CMK (cell line): ENCODE results near the gene KIF16B.
"Not testable (repeated sequence)": the region's sequence is repeated elsewhere in the genome, so short reads cannot be mapped to it uniquely, and the experiment has no call there.

ENCODE experiments used
- DNase-seq: peaks from one replicate; pipeline ENCODE4 v3.0.0-alpha.2; 2010; ENCODE audit warnings: low read depth

KIF16B gene

DNA sequence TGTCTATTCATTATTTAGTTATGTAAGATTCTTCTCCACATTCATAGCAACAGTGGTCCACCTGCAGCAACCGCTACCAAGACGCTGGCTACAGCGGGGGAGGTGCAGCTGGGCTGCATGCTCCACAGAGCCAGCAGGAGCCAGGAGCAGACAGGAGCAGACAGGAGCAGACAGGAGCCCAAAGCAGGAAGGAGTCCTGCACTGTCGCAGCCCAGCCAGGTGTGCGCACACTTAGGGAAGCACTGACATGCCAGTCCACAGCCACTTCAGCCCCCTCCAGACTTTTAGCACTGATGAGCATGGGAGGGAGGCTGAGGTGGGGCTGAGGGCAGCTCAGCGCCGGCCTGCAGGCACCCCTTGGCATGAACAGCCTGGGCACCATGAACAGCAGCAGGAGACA lies 19.6 kb downstream of the KIF16B start:
- DNase-seq = no peak

DNA sequence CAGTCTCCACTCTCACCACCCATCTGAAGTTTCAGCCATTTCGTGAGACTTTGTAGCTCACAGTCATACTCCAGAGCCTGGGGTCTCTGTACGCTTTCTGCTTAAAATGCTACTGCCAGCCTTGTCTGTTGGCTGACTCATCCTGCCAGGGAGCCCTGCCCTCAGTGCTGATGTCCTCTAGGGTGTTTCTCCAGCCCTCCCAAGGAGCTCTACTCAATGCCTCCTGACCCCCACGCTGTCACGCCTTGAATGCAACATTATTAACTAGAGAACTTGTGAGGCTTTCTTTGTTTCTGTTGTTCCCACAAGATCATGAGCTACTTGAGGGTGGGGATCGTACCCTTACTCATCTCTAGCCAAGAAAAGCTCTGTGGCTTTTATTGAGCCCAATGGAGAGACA lies 20.1 kb downstream of the KIF16B start:
- DNase-seq = no peak

DNA sequence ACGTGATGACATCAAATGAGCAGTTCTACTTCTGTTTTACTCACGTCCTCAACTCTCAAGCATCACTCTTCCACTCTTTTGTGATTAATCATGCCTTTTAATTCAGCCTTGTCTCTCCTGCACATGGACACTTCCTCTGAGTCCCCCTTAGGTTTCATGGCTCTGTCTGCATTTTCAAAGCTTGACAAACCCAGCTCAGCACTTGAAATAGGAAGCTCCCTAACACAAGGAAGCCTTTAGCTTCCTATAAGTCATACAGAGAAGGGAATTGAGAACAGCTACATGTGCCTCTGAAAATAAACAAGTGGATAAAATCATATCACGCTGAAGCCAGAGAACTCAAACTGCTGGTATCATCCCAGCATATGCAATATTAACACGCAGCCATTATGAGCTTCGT lies 21.2 kb downstream of the KIF16B start:
- no peak for DNase-seq

DNA sequence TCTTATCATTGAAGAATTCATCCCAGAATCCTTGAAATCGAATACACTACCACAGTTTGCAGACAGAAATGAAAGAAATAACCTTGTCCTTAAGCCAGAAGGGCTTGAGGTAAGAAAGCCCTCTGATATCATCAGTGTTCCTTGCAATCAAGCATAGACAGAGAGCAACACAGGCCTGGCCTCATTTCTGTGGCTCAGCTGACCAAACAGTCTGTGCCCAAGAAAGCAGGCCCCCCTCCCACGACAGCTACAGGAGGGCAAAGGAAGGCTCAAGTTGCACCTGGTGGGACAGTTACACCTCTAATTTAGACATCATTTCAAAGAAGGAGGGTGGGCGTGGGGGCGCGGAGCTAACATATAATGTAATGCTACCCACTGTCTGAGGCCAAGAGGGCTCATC lies 21.6 kb downstream of the KIF16B start:
- no peak for DNase-seq

DNA sequence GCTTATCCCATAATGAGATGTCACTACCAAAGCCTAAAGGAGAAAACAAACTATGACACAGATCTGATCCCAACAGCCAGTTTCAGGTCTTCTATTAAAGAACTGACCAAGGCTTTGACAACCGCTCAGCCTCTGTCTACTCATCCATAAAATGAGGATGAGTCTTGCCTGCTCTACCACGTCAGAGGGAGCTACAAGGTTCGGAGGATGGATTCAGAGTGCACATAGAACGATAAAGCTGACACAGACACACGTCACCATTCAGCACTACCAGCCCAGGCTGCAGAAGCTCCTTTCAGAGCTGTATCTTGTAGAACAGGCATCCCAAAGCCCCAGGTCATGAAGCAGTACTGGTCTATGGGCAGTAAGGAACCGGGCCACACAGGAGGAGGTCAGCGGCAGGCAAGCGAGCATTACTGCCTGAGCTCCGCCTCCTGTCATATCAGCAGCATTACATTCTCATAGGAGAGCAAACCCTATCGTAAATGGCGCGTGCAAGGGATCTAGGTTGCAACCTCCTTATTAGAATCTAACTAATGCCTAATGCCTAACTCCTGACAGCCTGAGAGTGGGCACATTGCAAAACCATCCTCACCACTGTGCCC lies 25.1 kb downstream of the KIF16B start:
- DNase-seq = no peak

DNA sequence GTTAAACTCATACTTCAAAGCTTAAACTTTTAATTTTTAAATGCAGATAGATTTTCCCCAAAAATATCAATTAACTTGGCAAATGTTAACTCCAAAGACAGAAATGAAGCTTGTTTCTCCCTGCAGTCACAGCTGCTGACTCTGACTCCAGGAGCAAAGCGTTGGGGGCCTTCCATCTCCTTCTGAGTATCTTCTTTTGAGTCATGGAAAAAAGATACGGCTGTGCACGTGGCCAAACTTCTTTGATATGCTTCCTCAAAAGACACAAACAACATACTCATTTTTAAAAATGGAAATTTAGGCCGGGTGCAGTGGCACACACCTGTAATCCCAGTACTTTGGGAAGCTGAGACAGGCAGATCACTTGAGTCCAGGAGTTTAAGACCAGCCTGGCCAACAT lies 28.3 kb downstream of the KIF16B start:
- DNase-seq = no peak

DNA sequence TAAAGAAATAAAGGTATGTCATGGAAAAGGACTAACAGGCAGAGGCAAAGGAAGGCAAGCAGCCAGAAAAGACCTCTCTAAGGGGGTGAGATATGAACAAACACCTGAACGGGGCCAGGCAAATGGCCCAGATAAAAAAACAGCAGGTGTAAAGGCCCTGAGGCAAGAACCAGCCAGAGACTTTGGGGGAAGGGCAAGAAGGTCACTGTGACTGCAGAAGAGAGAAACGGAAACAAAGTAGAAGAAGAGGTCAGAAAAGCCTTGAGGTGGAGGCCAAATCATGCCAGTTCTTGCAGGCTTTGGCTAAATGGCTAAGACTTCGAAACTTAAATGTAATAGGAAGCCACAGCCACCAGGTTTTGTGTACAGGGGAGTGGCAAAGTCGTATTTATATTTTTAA lies 30.8 kb downstream of the KIF16B start:
- no peak for DNase-seq

DNA sequence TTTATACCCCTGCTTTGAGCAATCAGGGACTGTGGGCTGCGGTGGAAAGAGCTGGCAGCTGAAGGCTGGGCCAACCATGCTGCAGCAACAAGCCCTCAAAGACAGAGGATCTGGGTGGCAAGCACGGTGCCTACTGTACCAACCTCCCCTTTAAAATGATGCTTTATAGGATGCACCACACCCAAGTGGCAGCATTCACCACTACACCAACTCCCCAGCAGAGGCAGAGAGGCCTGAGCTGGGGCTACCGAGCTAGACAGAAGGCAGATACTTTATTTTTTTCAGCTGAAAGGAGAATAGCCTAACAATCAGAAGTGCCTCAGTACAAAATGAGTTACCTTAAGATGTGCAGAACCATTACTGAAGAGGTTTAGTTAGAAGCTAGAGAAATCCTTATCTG lies 31.4 kb downstream of the KIF16B start:
- DNase-seq = no peak

DNA sequence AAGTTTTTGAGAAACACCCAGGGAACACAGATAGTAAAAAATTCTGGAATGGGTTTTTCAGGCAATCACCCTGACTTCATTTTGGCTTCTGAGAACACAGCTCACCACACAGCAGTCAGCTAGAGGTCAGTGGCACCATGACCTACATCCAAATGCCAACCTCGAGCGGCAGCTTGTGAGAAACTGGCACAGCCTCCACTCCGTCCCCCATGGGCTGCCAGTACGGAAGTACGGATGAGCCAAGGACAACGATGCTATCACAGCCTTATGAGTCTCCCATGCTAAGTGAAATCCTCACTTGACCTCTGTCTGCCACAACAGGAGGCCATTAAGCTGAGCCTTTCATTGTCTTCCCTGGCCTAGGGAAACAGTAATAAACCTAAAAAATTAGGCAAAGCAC lies 32.0 kb downstream of the KIF16B start:
- no peak for DNase-seq

DNA sequence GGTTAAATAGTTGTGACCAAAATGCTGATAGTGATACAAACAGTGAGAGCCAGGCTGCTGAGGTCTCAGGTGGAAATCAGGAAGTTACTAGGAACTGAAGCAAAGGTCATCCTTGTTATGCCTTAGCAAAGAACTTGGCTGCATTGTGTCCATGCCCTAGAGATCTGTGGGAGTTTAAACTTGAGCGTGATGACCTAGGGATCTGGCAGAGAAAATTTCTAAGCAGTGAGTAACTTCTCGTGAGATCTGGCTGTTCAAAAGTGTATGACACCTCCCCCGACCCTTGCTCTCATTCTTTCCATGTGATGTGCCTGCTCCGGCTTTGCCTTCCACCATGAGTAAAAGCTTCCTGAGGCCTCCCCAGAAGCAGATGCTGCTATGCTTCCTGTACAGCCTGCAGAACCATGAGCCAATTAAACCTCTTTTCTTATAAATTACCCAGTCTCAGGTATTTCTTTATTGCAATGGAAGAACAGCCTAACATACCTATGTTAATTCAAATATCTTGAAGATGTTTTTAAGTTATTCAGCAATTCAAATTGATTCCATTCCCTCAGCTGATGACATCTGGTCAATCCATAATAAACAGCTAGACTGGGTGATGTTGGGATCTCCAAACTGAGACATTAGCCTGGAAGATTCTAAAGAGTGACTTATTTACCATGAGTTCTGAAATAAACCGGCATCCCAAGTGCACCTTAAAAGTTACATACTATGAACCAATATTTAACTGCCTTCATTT lies 33.8 kb downstream of the KIF16B start:
- no peak for DNase-seq

DNA sequence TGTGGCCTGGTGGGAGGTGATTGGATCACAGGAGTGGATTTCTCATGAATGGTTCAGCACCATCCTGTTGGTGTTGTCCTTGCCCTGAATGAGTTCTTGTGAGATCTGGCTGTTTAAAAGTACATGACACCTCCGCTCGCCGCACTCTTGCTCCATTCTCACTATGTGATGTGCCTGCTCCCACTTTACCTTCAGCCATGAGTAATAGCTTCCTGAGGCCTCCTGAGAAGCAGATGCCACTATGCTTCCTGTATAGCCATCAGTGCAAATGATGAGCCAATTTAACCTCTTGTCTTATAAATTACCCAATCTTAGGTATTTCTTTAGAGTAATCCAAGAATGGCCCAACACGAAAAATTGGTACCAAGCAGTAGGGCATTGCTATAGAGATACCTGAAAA lies 34.5 kb downstream of the KIF16B start:
- no peak for DNase-seq

DNA sequence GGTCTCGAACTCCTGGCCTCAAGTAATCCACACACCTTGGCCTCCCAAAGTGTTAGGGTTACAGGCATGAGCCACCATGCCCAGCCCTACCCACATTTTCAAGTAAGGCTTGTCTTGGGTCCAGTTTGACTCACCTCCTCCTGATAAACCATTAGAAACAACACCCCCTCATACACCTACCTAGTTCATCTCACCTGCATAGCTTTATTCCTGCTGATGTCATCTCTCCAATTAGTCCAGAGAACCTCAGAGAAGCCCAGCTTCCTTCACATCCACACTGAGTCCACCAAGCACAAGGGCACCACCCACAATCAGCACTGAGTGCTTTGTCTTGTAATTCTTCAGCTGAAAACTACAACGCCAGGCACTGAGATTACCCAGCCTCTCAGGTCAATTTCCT lies 35.3 kb downstream of the KIF16B start:
- no peak for DNase-seq

DNA sequence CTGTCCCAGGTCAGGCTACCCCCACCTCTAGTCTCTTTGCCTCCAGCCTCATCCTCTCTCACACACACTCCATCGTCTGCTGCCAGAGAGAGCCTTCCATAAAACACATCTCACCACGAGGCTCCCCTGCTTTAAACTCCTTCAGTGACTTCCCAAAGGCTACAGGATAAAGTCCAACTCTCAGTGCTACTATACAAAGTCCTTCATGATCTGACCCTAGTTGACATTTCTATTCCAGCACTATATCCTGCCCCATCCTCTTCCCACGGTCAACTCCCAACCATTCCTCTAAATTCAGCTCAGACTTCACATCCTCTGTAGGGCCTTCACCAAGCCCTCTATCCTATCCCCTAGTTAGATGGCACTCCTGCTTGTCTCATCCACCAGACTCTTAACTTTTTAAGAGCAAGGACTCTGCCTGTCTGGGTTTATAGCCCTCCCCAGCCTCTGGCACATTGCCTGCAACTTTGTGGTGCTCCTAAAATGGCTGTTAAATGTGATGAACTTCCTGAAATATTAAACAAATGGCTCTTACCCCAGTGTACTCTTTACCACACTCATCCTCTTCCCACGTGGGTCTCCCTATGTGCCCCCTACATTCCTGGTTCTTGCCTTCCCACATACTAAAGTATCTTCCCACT lies 36.1 kb downstream of the KIF16B start:
- DNase-seq = no peak

DNA sequence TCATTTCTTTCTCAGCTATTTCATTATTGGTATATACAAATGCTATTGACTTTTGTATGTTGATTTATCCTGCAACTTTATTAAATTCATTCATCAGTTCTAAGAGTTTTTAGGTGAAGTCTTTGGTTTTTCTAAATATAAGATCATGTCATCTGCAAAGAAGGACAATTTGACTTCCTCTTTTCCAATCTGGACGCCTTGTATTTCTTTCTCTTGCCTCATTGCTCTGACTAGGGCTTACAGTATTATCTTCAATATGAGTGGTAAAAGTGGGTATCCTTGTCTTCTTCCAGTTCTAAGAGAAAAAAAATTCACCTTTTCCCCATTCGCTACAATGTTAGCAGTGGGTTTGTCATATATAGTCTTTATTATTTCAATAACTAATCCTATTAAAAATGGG lies 38.0 kb downstream of the KIF16B start:
- no peak for DNase-seq

DNA sequence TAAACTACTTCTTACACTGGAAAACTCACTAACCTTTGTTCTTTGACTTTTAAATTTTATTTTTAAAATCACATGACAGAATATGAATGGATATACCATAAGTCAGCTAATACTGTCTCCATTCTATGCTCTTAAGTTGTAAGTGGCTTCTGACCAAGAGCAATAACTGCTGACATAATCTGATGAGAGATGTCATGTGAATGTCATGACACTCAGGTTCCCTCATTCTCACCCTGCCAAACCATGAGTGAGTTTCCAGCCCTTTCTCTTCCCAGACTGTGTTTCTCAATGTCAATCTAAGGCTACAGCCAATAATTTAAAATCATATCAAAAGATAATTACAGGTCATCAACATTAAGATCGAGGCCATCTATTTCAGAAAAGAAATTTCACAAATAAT lies 39.7 kb downstream of the KIF16B start:
- DNase-seq = no peak

DNA sequence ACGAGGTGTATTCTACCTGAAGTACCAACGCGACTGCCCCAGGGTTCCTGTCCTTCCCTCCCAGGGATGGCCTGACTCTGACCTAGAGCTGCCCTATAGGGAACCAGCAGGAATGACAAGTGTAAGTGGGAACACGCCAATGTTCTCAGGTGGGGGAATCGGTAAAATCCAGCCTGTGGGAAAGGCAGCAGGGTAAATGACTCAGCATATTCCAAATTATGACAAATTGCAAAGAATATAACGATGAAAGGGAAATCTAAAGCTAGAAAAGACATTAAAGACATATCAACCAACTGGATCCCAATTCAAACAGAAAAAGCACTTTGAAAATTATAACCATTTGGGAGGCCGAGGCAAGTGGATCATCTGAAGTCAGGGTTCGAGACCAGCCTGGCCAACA lies 41.8 kb downstream of the KIF16B start:
- DNase-seq = no peak

DNA sequence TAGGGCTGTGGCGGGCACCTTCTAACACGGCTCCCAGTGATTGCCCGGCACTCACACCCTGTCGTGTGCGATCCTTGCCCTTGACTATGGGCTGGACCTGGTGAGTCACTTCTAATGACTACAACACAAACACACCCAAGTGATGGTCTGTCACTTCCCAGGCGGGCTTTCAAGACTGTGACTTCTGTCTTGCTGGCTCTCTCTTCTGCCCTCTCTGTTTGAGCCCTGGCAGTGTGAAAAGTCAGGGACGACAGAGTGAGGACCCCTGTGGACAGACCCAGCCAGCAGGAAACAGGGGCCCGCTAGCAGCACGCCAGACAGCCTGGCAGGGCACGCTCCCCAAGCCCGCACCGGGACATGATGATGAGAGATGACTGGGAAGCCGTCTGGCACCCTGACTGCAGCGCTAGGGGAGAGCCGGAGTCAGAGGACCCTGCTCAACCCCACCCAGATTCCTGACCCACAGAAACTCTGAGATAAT lies 43.0 kb downstream of the KIF16B start:
- no peak for DNase-seq

DNA sequence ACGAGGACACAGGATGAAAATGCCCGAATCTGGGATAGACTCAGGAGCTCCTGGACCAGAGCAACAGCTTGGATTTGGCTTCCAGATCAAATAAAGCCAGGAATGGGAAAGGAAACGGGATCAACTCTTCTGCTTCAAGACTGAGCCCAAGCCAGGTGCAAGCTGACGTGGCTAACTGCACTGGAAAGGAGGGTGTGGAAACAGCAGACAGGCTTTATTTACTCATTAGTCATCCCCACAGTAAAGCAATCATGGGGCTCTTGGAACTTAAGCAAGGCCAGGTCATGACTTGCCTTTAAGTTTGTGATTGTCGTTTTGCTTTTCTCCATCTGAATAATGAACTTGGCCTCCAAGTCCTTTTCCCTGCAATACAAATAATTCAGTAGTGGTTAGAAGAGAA lies 45.2 kb downstream of the KIF16B start:
- DNase-seq = no peak

DNA sequence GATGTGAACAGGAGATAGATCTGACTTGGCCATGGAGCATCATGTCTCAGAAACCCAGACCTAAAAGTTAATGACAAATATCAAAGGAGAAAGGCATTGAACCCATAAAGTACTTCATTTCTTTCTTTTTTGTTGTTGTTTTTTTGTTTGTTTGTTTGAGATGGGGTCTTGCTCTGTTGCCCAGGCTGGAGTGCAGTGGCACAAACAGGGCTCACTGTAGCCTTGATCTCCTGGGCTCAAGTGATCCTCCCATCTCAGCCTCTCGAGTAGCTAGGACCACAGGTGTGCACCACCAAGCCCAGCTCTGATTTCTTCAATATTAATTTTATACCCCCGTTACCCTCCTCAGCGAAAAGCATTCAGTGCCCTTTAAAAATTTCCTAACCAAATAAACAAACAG lies 45.8 kb downstream of the KIF16B start:
- DNase-seq = no peak

DNA sequence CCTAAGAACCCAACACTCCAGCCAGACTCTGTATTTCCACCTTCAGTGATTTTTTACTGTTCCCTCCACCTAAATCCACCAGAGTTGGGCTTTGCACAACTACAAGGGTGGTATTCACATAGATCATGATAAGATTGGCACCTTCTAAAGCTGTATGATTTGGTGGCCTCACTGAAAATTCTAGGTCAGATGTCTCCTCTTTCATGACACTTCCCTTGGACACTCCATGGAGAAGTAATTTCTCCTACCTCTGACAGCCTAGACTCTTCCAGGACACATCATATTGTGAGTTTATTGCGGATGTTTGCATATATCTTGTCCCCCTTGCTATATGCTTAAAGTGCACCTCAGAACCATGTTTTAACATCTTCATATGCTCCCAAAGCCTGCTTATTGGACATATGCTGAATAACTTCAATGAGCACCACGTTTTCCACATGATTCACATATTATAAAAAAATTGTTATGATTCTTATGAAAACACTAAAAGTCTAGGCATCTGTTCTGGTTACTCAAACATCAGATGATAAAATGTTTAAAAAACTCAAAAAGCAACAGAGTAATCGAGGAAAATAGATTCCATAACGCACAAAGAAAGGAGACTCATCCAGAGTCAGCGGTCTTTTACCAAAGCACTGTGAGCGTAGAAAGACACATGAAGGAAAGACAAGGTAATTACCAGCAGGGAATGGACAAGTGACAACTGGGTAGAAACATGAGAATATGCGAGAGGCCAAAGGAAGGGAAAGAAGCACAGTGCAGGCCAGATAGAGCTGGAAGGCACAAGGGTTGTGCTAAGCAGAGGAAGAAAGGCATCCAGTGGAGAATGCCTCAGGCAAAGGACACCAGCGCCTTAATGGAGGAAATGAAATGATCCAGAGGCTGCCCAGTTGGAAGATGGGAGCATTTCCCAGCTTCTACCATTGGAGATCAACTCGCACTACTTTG lies 46.5 kb downstream of the KIF16B start:
- DNase-seq = no peak

DNA sequence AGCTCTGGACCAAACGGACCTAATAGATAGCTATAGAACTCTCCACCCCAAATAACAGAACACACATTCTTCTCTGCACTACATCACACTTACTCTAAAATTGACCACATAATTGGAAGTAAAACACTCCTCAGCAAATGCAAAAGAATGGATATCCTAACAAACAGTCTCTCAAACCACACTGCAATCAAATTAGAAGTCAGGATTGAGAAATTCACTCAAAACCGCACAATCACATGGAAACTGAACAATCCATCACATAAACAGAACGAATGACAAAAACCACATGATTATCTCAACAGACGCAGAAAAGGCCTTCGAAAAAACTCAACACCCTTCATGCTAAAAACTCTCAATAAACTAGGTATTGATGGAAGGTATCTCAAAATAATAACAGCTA lies 50.6 kb downstream of the KIF16B start:
- DNase-seq = not testable (repeated sequence)

DNA sequence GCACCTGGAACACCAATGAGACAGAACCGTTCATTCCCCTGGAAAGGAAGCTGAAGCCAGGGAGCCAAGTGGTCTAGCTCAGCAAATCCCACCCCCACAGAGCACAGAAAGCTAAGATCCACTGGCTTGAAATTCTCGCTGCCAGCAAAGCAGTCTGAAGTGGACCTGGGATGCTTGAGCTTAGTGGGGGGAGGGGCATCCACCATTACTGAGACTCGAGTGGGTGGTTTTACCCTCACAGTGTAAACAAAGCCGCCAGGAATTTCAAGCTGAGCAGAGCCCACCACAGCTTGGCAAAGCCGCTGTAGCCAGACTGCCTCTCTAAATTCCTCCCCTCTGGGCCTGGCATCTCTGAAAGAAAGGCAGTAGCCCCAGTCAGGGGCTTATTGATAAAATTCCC lies 53.1 kb downstream of the KIF16B start:
- DNase-seq = no peak
